HL-60 (cell line): Measurements from ENCODE around the gene APH1B.

Experiments used
- DNase-seq, 2 experiments: peaks; one replicate each; pipeline ENCODE4 v3.0.0-alpha.2; 2010 to 2020; ENCODE audit warnings: low read depth in 1 of 2, low spot score in 1 of 2
- H3K27ac ChIP-seq: fragments of 250-450 bp; sonication (Bioruptor Pico); replicated peaks from 2 replicates; pipeline ENCODE4 v1.5.1; 2020; ENCODE audit warnings: mild to moderate bottlenecking, moderate library complexity
- H3K27me3 ChIP-seq: fragments of 250-450 bp; sonication (Bioruptor Pico); 2 replicates; pipeline ENCODE4 v1.5.1; 2021; ENCODE audit warnings: mild to moderate bottlenecking, moderate library complexity; ENCODE audit not compliant: insufficient read depth, poor library complexity, severe bottlenecking
- H3K4me3 ChIP-seq: replicated peaks from 2 replicates; pipeline ENCODE4 v1.5.1; 2011; ENCODE audit warnings: mild to moderate bottlenecking, control low read depth, low read length; ENCODE audit not compliant: insufficient read depth
- GABPA ChIP-seq: IDR thresholded peaks from 2 replicates; pipeline ENCODE4 v1.6.1; 2012; ENCODE audit warnings: low read depth
- POLR2AphosphoS5 ChIP-seq: IDR thresholded peaks from 2 replicates; pipeline ENCODE4 v1.6.1; 2012; ENCODE audit warnings: low read depth
- REST ChIP-seq: IDR thresholded peaks from 2 replicates; pipeline ENCODE4 v1.6.1; 2012; ENCODE audit warnings: low read depth; ENCODE audit not compliant: insufficient replicate concordance
- SPI1 ChIP-seq: IDR thresholded peaks from 2 replicates; pipeline ENCODE4 v1.6.1; 2012; ENCODE audit warnings: low read depth, mild to moderate bottlenecking, borderline replicate concordance
- TF ChIP-seq, protein P1 (sequence below): IDR thresholded peaks from one replicate; pipeline ENCODE4 v1.5.1; 2011; ENCODE audit warnings: low read length, control low read depth, inconsistent platforms; ENCODE audit not compliant: insufficient read depth

APH1B gene

GRCh38 chr15:63348392-63348791 lies 71.0 kb downstream of the APH1B start:
- TF ChIP-seq REST: no peak
- no peak for TF ChIP-seq POLR2AphosphoS5
- TF ChIP-seq GABPA: no peak
- no peak for TF ChIP-seq SPI1
- TF ChIP-seq, protein P1, sequence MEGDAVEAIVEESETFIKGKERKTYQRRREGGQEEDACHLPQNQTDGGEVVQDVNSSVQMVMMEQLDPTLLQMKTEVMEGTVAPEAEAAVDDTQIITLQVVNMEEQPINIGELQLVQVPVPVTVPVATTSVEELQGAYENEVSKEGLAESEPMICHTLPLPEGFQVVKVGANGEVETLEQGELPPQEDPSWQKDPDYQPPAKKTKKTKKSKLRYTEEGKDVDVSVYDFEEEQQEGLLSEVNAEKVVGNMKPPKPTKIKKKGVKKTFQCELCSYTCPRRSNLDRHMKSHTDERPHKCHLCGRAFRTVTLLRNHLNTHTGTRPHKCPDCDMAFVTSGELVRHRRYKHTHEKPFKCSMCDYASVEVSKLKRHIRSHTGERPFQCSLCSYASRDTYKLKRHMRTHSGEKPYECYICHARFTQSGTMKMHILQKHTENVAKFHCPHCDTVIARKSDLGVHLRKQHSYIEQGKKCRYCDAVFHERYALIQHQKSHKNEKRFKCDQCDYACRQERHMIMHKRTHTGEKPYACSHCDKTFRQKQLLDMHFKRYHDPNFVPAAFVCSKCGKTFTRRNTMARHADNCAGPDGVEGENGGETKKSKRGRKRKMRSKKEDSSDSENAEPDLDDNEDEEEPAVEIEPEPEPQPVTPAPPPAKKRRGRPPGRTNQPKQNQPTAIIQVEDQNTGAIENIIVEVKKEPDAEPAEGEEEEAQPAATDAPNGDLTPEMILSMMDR: no peak
- no peak overlapping the region for H3K4me3 ChIP-seq
- peak in 1 of 2 experiments; percentile 4 for DNase-seq
- no peaks in the 10 kb centered on the region for H3K27me3 ChIP-seq
- H3K27ac ChIP-seq: no peak overlapping the region

DNA sequence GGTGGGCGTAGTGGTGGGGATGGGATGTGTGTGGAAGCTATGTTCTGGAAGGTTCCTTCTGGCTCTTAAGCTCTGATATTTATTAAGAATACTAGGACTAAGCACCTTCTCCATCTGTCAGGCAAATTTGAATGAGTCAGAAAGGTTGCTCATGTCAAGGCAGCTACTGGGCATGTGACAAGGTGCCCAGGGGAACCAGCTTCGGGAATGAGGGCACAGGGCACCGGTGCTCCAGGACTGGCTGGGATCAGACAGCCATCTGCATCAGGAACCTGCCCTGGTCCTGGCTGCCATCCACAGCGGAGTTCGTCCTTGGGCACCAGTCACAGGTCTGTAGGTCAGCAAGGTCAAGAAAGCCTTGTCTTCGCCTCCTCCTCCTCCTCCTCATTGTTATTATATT lies 71.8 kb downstream of the APH1B start:
- Histone ChIP-seq H3K4me3 (no peak overlapping the region), H3K27ac (no peak overlapping the region), H3K27me3 (no peaks in the 10 kb centered on the region)
- TF ChIP-seq GABPA: no peak
- TF ChIP-seq REST: no peak
- TF ChIP-seq POLR2AphosphoS5: no peak
- DNase-seq: no peak

DNA sequence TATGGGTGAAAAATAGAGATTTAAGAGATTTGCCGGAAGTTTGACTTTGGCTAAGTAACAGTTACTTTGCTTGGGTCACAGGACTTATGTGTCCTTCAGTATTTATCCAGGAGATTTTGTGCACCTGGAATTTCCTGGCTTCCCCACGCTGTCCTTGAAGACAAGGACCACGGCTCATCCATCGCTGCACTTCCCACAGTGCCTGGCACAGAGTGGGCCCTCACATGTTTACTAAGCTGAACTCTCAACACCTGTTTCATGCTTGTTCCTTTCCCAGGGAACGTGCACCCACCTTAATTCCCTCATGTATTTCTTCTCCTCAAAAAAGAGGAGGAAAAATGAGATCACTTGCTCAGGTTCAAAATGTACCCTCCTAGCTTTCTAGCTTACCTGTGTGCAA lies 72.2 kb downstream of the APH1B start:
- H3K27me3 ChIP-seq: no peaks in the 10 kb centered on the region
- H3K4me3 ChIP-seq: no peak overlapping the region
- no peak overlapping the region for H3K27ac ChIP-seq
- no peak for DNase-seq
- TF ChIP-seq GABPA (no peak), POLR2AphosphoS5 (no peak), SPI1 (no peak), REST (no peak)
- TF ChIP-seq, protein P1: no peak

- DNase-seq: no peak
- TF ChIP-seq SPI1: no peak
- Histone ChIP-seq H3K27ac (no peak overlapping the region), H3K4me3 (no peak overlapping the region), H3K27me3 (no peaks in the 10 kb centered on the region)
These were observed 72.8 kb downstream of the APH1B start for GRCh38 chr15:63350178-63350621.
